Measurements from ENCODE around the gene TREH. TPM values are rescaled to one million over a fixed set of nuclear protein-coding genes. Genes with fewer than 3 reads are reported as not detected.

The TREH gene
- total and polyA plus RNA-seq, 12 donors = 0.11 to 4.8 (median 0.83) TPM; not detected in 9

DNA sequence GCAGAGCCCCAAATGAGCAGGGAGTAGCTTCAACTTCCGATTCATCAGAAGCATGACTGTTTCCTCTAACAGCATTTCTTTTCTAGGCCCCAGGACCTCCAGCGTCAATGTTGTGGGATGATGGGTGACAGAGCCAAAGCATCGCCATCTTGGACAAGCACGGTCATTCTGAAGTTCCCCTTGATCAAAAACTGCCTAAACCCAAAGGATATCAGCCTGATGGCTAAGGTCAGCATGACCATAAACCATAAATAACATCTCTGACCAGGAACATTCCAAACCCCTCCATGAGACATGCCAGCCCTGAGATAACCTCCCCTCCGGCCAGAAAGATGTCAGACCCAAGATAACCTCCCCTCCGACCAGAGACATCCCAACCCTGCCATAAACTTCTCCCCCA, 28.8 kb upstream of the TREH start:
- H3K9me3 ChIP-seq = no peaks in the 10 kb centered on the region
- intact Hi-C loops (cut with DNase I) = no loop called here
- H3K27ac ChIP-seq = no peak overlapping the region
- peaks cover 0 to 4% (median 0%) of the 10 kb centered on the region in 7 donors for H3K27me3 ChIP-seq
- ATAC-seq = no peak
- TF ChIP-seq, protein P1, sequence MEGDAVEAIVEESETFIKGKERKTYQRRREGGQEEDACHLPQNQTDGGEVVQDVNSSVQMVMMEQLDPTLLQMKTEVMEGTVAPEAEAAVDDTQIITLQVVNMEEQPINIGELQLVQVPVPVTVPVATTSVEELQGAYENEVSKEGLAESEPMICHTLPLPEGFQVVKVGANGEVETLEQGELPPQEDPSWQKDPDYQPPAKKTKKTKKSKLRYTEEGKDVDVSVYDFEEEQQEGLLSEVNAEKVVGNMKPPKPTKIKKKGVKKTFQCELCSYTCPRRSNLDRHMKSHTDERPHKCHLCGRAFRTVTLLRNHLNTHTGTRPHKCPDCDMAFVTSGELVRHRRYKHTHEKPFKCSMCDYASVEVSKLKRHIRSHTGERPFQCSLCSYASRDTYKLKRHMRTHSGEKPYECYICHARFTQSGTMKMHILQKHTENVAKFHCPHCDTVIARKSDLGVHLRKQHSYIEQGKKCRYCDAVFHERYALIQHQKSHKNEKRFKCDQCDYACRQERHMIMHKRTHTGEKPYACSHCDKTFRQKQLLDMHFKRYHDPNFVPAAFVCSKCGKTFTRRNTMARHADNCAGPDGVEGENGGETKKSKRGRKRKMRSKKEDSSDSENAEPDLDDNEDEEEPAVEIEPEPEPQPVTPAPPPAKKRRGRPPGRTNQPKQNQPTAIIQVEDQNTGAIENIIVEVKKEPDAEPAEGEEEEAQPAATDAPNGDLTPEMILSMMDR (IDR thresholded peaks at IDR 0.05) = no peak
- DNase-seq = no peak
- 81 to 87% methylated on average over 6 of the region's 6 CpGs for WGBS, 2 donors
- H3K4me3 ChIP-seq = no peak overlapping the region
- H3K36me3 ChIP-seq = no peaks in the 10 kb centered on the region
- peaks cover 0 to 17% (median 0%) of the 10 kb centered on the region in 9 donors for H3K4me1 ChIP-seq

DNA sequence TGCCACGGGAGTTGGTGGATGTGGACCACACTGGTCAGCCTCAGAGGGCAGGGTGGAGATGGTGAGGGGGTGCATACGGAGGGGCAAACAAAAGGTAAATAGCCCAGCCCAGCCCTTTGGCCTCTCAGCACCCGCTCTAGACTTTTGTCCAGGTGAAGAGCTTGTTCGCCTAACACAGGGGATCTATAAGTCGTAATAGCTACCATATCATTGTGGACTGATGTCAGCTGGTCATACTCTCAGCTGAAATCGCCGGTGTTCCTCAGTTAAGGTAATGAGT, 27.0 kb upstream of the TREH start:
- H3K36me3 ChIP-seq = no peaks in the 10 kb centered on the region
- peaks cover 0 to 19% (median 0%) of the 10 kb centered on the region in 9 donors for H3K4me1 ChIP-seq
- ATAC-seq (no peak), DNase-seq (no peak)
- H3K4me3 ChIP-seq = no peak overlapping the region
- no peak overlapping the region for H3K27ac ChIP-seq
- no peaks in the 10 kb centered on the region for H3K9me3 ChIP-seq
- TF ChIP-seq, protein P1 (IDR thresholded peaks at IDR 0.05) = no peak
- intact Hi-C loops (cut with DNase I) = no loop called here
- H3K27me3 ChIP-seq = peaks cover 0 to 3% (median 0%) of the 10 kb centered on the region in 7 donors
- WGBS, 2 donors = 89 to 94% methylated on average over 7 of the region's 7 CpGs

DNA sequence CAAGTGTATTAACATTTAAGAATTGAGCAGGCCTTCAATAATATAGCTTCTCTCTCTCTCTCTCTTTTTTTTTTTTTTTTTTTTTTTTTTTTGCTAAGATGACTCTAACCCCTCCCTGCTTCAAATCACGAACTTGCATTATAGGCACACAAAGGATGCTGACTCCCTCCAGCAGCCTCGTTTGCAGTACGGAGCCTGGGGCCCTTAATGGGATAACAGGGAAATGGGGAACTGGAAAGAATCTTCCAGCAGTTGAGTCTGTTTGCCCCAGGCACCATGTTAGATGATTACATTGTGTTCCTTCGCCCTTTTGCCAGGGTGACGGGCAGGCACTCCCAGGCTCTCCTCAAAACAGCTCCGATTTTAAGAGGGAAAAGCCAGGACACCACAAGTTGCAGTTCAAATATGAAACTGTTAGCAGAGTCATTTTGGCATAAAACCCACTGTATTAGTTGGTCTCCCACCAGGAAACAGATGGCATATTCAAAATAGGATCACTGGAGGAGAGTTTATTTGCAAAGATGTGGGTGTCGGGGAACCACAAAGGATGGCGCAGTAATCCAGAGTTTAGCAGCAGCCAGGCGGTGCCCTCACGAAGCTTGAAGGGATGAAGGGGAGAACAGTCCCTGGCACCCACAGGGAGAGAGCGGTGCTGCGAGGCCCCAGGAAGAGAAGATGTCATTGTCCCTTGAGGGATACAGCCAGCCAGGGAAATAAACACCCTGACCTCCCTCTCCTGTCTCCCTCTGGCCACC, 26.5 kb upstream of the TREH start:
- Histone ChIP-seq H3K27ac (no peak overlapping the region), H3K36me3 (no peaks in the 10 kb centered on the region), H3K4me1 (peaks cover 0 to 19% (median 0%) of the 10 kb centered on the region in 9 donors), H3K27me3 (no peaks in the 10 kb centered on the region), H3K9me3 (peaks cover 0 to under 1% (median 0%) of the 10 kb centered on the region in 11 donors), H3K4me3 (no peak overlapping the region)
- TF ChIP-seq, protein P1 (IDR thresholded peaks at IDR 0.05) = no peak
- no peak for ATAC-seq
- intact Hi-C loops (cut with DNase I) = no loop called here
- 65 to 72% methylated on average over 12 of the region's 12 CpGs for WGBS, 2 donors
- no peak for DNase-seq

DNA sequence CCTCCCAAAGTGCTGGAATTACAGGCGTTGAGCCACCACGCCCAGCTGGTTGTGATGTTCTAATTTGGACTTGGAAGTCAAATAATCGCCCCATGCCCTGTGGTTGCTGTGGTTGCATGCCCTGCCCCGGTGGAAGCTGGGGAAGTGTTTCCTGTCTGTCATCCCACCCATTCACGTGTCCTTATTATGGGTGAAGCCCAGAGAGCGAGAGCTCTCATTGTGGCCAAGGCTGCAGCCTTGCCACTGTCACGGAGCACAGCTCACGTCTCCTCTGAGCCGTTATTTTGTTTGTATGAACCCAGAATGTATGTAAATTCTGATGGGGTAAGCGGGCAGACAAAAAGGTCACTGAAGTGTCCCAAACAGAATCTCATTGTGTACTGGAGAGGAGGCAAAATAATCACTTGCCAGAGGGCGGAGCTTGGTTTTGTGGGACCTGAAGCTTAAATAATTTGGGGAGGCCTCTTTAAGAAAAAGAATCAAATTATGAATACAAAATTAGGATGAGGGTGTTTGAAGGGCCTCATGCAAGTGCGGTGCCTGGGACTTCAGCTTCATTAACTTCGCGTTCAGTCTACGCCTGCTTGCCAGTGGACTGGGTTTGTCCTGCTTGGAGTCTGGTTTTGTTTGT, 25.8 kb upstream of the TREH start:
- Histone ChIP-seq H3K36me3 (no peaks in the 10 kb centered on the region), H3K27me3 (no peaks in the 10 kb centered on the region), H3K4me1 (peaks cover 0 to 19% (median 0%) of the 10 kb centered on the region in 9 donors), H3K27ac (peak overlapping the region in 1 of 10 donors; percentile 11), H3K4me3 (no peak overlapping the region), H3K9me3 (peaks cover 0 to 8% (median 0%) of the 10 kb centered on the region in 11 donors)
- intact Hi-C loops (cut with DNase I) = no loop called here
- TF ChIP-seq, protein P1 (IDR thresholded peaks at IDR 0.05) = no peak
- DNase-seq = no peak
- ATAC-seq = peak in 2 of 8 donors; percentile 22 to 29
- WGBS, 2 donors = 68 to 75% methylated on average over 15 of the region's 15 CpGs
